ENCODE measurements around the gene CASP9.

CASP9 gene

GRCh38 chr1:15513919-15514318, 10.1 kb downstream of the CASP9 start:
- H3K4me1 ChIP-seq (ENCODE audit: control insufficient read depth, insufficient read depth, low read length, unreplicated experiment), result peaks cover 12% of the 10 kb centered on the region
- no peak overlapping the region for H3K4me3 ChIP-seq (ENCODE audit: low read depth, low read length)
- no peak overlapping the region for H2AFZ ChIP-seq (ENCODE audit: low read length, unreplicated experiment)
- no peaks in the 10 kb centered on the region for H3K27me3 ChIP-seq (ENCODE audit: insufficient read depth, low read length)
- no peaks in the 10 kb centered on the region for H3K36me3 ChIP-seq (ENCODE audit: insufficient read depth, low read length)
- no peak overlapping the region for H3K27ac ChIP-seq (ENCODE audit: low read depth, low read length)
- H3K79me2 ChIP-seq (ENCODE audit: control insufficient read depth, insufficient read depth, low read length, unreplicated experiment), result no peaks in the 10 kb centered on the region

GRCh38 chr1:15513192-15513591, 10.8 kb downstream of the CASP9 start:
- H3K27me3 ChIP-seq (ENCODE audit: insufficient read depth, low read length), result no peaks in the 10 kb centered on the region
- H3K36me3 ChIP-seq (ENCODE audit: insufficient read depth, low read length), result no peaks in the 10 kb centered on the region
- no peak overlapping the region for H3K27ac ChIP-seq (ENCODE audit: low read depth, low read length)
- no peaks in the 10 kb centered on the region for H3K79me2 ChIP-seq (ENCODE audit: control insufficient read depth, insufficient read depth, low read length, unreplicated experiment)
- peaks cover 12% of the 10 kb centered on the region for H3K4me1 ChIP-seq (ENCODE audit: control insufficient read depth, insufficient read depth, low read length, unreplicated experiment)
- no peak overlapping the region for H3K4me3 ChIP-seq (ENCODE audit: low read depth, low read length)
- no peak overlapping the region for H2AFZ ChIP-seq (ENCODE audit: low read length, unreplicated experiment)

- no peaks in the 10 kb centered on the region for H3K36me3 ChIP-seq (ENCODE audit: insufficient read depth, low read length)
- no peak overlapping the region for H3K4me3 ChIP-seq (ENCODE audit: low read depth, low read length)
- H2AFZ ChIP-seq (ENCODE audit: low read length, unreplicated experiment), result no peak overlapping the region
- no peak overlapping the region for H3K27ac ChIP-seq (ENCODE audit: low read depth, low read length)
- H3K79me2 ChIP-seq (ENCODE audit: control insufficient read depth, insufficient read depth, low read length, unreplicated experiment), result no peaks in the 10 kb centered on the region
- H3K27me3 ChIP-seq (ENCODE audit: insufficient read depth, low read length), result no peaks in the 10 kb centered on the region
- peaks cover 12% of the 10 kb centered on the region for H3K4me1 ChIP-seq (ENCODE audit: control insufficient read depth, insufficient read depth, low read length, unreplicated experiment)
Measured at GRCh38 chr1:15510611-15511405, 13.2 kb downstream of the CASP9 start.

GRCh38 chr1:15509586-15509985, 14.4 kb downstream of the CASP9 start:
- Histone ChIP-seq H3K27me3 (ENCODE audit: insufficient read depth, low read length) (no peaks in the 10 kb centered on the region), H2AFZ (ENCODE audit: low read length, unreplicated experiment) (no peak overlapping the region), H3K4me3 (ENCODE audit: low read depth, low read length) (no peak overlapping the region), H3K79me2 (ENCODE audit: control insufficient read depth, insufficient read depth, low read length, unreplicated experiment) (no peaks in the 10 kb centered on the region), H3K27ac (ENCODE audit: low read depth, low read length) (no peak overlapping the region), H3K4me1 (ENCODE audit: control insufficient read depth, insufficient read depth, low read length, unreplicated experiment) (peaks cover 6% of the 10 kb centered on the region), H3K36me3 (ENCODE audit: insufficient read depth, low read length) (no peaks in the 10 kb centered on the region)

- Histone ChIP-seq H3K4me1 (ENCODE audit: control insufficient read depth, insufficient read depth, low read length, unreplicated experiment) (peaks cover 6% of the 10 kb centered on the region), H3K27ac (ENCODE audit: low read depth, low read length) (no peak overlapping the region), H3K79me2 (ENCODE audit: control insufficient read depth, insufficient read depth, low read length, unreplicated experiment) (no peaks in the 10 kb centered on the region), H2AFZ (ENCODE audit: low read length, unreplicated experiment) (no peak overlapping the region), H3K4me3 (ENCODE audit: low read depth, low read length) (no peak overlapping the region), H3K27me3 (ENCODE audit: insufficient read depth, low read length) (no peaks in the 10 kb centered on the region), H3K36me3 (ENCODE audit: insufficient read depth, low read length) (no peaks in the 10 kb centered on the region)
Measured at GRCh38 chr1:15508700-15509487, 15.1 kb downstream of the CASP9 start.

- H2AFZ ChIP-seq (ENCODE audit: low read length, unreplicated experiment), result no peak overlapping the region
- no peaks in the 10 kb centered on the region for H3K36me3 ChIP-seq (ENCODE audit: insufficient read depth, low read length)
- no peaks in the 10 kb centered on the region for H3K79me2 ChIP-seq (ENCODE audit: control insufficient read depth, insufficient read depth, low read length, unreplicated experiment)
- H3K4me3 ChIP-seq (ENCODE audit: low read depth, low read length), result no peak overlapping the region
- H3K27me3 ChIP-seq (ENCODE audit: insufficient read depth, low read length), result no peaks in the 10 kb centered on the region
- no peak overlapping the region for H3K27ac ChIP-seq (ENCODE audit: low read depth, low read length)
- H3K4me1 ChIP-seq (ENCODE audit: control insufficient read depth, insufficient read depth, low read length, unreplicated experiment), result peaks cover 6% of the 10 kb centered on the region
Measured at GRCh38 chr1:15507278-15507677, 16.7 kb downstream of the CASP9 start.

GRCh38 chr1:15506831-15507230, 17.2 kb downstream of the CASP9 start:
- no peaks in the 10 kb centered on the region for H3K79me2 ChIP-seq (ENCODE audit: control insufficient read depth, insufficient read depth, low read length, unreplicated experiment)
- H3K4me3 ChIP-seq (ENCODE audit: low read depth, low read length), result no peak overlapping the region
- H3K27ac ChIP-seq (ENCODE audit: low read depth, low read length), result no peak overlapping the region
- no peaks in the 10 kb centered on the region for H3K36me3 ChIP-seq (ENCODE audit: insufficient read depth, low read length)
- H3K4me1 ChIP-seq (ENCODE audit: control insufficient read depth, insufficient read depth, low read length, unreplicated experiment), result peaks cover 6% of the 10 kb centered on the region
- H3K27me3 ChIP-seq (ENCODE audit: insufficient read depth, low read length), result no peaks in the 10 kb centered on the region
- H2AFZ ChIP-seq (ENCODE audit: low read length, unreplicated experiment), result no peak overlapping the region

GRCh38 chr1:15504436-15504835, 19.6 kb downstream of the CASP9 start:
- H3K36me3 ChIP-seq (ENCODE audit: insufficient read depth, low read length), result no peaks in the 10 kb centered on the region
- no peaks in the 10 kb centered on the region for H3K79me2 ChIP-seq (ENCODE audit: control insufficient read depth, insufficient read depth, low read length, unreplicated experiment)
- no peaks in the 10 kb centered on the region for H3K27me3 ChIP-seq (ENCODE audit: insufficient read depth, low read length)
- H3K4me3 ChIP-seq (ENCODE audit: low read depth, low read length), result no peak overlapping the region
- H2AFZ ChIP-seq (ENCODE audit: low read length, unreplicated experiment), result no peak overlapping the region
- no peak overlapping the region for H3K27ac ChIP-seq (ENCODE audit: low read depth, low read length)
- H3K4me1 ChIP-seq (ENCODE audit: control insufficient read depth, insufficient read depth, low read length, unreplicated experiment), result no peaks in the 10 kb centered on the region

- Histone ChIP-seq H3K79me2 (ENCODE audit: control insufficient read depth, insufficient read depth, low read length, unreplicated experiment) (no peaks in the 10 kb centered on the region), H3K36me3 (ENCODE audit: insufficient read depth, low read length) (no peaks in the 10 kb centered on the region), H3K27me3 (ENCODE audit: insufficient read depth, low read length) (no peaks in the 10 kb centered on the region)
Measured at GRCh38 chr1:15501208-15502032, 22.6 kb downstream of the CASP9 start.

More at GRCh38 chr1:15501208-15502032, 22.6 kb downstream of the CASP9 start:
- Histone ChIP-seq H3K4me1 (ENCODE audit: control insufficient read depth, insufficient read depth, low read length, unreplicated experiment) (no peaks in the 10 kb centered on the region), H2AFZ (ENCODE audit: low read length, unreplicated experiment) (no peak overlapping the region), H3K4me3 (ENCODE audit: low read depth, low read length) (no peak overlapping the region), H3K27ac (ENCODE audit: low read depth, low read length) (no peak overlapping the region)
